Dendritic cell treated with granulocyte-macrophage colony-stimulating factor and Interleukin-4, amounts not matched to agents 40 ng/mL and 50 ng/mL, for 4 days (primary cell): ENCODE data around the gene FLYWCH2.

Experiments used
- H3K27ac Mint-ChIP-seq: one replicate; pipeline ENCODE4 v1.8.0; 2022; ENCODE audit warnings: mild to moderate bottlenecking, mixed read lengths
- H3K27me3 Mint-ChIP-seq: one replicate; pipeline ENCODE4 v1.8.0; 2022; ENCODE audit warnings: mild to moderate bottlenecking, mixed read lengths
- H3K36me3 Mint-ChIP-seq: one replicate; pipeline ENCODE4 v1.8.0; 2022; ENCODE audit warnings: low read depth, mixed read lengths
- H3K4me1 Mint-ChIP-seq: one replicate; pipeline ENCODE4 v1.8.0; 2022; ENCODE audit warnings: low read depth, mixed read lengths
- H3K4me3 Mint-ChIP-seq: one replicate; pipeline ENCODE4 v1.8.0; 2022; ENCODE audit warnings: mild to moderate bottlenecking, moderate library complexity, mixed read lengths
- H3K9me3 Mint-ChIP-seq: one replicate; pipeline ENCODE4 v1.8.0; 2022; ENCODE audit warnings: mixed read lengths
- intact Hi-C: fragments of 100-400 bp; cut with micrococcal nuclease; formaldehyde crosslinking; loops from one replicate; pipeline ENCODE4 v1.15.0; 2022

The FLYWCH2 gene

GRCh38 chr16:2846511-2847310, 36.3 kb upstream of the FLYWCH2 start:
- H3K9me3 Mint-ChIP-seq = no peaks in the 10 kb centered on the region
- H3K36me3 Mint-ChIP-seq = no peaks in the 10 kb centered on the region
- H3K27me3 Mint-ChIP-seq = peaks cover 28% of the 10 kb centered on the region
- H3K4me3 Mint-ChIP-seq = no peak overlapping the region
- intact Hi-C loops = no loop called here
- H3K4me1 Mint-ChIP-seq = peaks cover 27% of the 10 kb centered on the region
- H3K27ac Mint-ChIP-seq = no peak overlapping the region

GRCh38 chr16:2848933-2849725, 33.9 kb upstream of the FLYWCH2 start:
- H3K9me3 Mint-ChIP-seq = peaks cover 3% of the 10 kb centered on the region
- intact Hi-C loops = no loop called here
- H3K4me1 Mint-ChIP-seq = peaks cover 17% of the 10 kb centered on the region
- H3K36me3 Mint-ChIP-seq = no peaks in the 10 kb centered on the region
- no peak overlapping the region for H3K27ac Mint-ChIP-seq
- no peak overlapping the region for H3K4me3 Mint-ChIP-seq
- H3K27me3 Mint-ChIP-seq = peaks cover 49% of the 10 kb centered on the region

- Mint-ChIP-seq H3K27ac (no peak overlapping the region), H3K36me3 (no peaks in the 10 kb centered on the region), H3K4me3 (no peak overlapping the region), H3K9me3 (peaks cover 12% of the 10 kb centered on the region), H3K4me1 (peaks cover 31% of the 10 kb centered on the region), H3K27me3 (peaks cover 58% of the 10 kb centered on the region)
- intact Hi-C loops = no loop called here
Observed at GRCh38 chr16:2852003-2852730, 30.8 kb upstream of the FLYWCH2 start.

- H3K4me1 Mint-ChIP-seq = peaks cover 38% of the 10 kb centered on the region
- intact Hi-C loops = no loop called here
- H3K27me3 Mint-ChIP-seq = peaks cover 64% of the 10 kb centered on the region
- no peak overlapping the region for H3K27ac Mint-ChIP-seq
- H3K4me3 Mint-ChIP-seq = no peak overlapping the region
- no peaks in the 10 kb centered on the region for H3K36me3 Mint-ChIP-seq
- peaks cover 12% of the 10 kb centered on the region for H3K9me3 Mint-ChIP-seq
Observed at GRCh38 chr16:2852731-2853507, 30.1 kb upstream of the FLYWCH2 start.

GRCh38 chr16:2853531-2854073, 29.4 kb upstream of the FLYWCH2 start:
- Mint-ChIP-seq H3K9me3 (peaks cover 12% of the 10 kb centered on the region), H3K4me1 (peaks cover 42% of the 10 kb centered on the region), H3K36me3 (no peaks in the 10 kb centered on the region), H3K4me3 (no peak overlapping the region), H3K27ac (no peak overlapping the region), H3K27me3 (peaks cover 68% of the 10 kb centered on the region)
- intact Hi-C loops = no loop called here

- Mint-ChIP-seq H3K4me3 (no peak overlapping the region), H3K9me3 (peaks cover 12% of the 10 kb centered on the region), H3K27me3 (peaks cover 66% of the 10 kb centered on the region), H3K36me3 (no peaks in the 10 kb centered on the region), H3K27ac (no peak overlapping the region), H3K4me1 (peaks cover 37% of the 10 kb centered on the region)
- intact Hi-C loops = no loop called here
Observed at GRCh38 chr16:2854700-2855309, 28.2 kb upstream of the FLYWCH2 start.

- Mint-ChIP-seq H3K9me3 (peaks cover 17% of the 10 kb centered on the region), H3K36me3 (no peaks in the 10 kb centered on the region), H3K4me3 (no peak overlapping the region), H3K27me3 (peaks cover 69% of the 10 kb centered on the region), H3K4me1 (peaks cover 39% of the 10 kb centered on the region), H3K27ac (no peak overlapping the region)
- intact Hi-C loops = no loop called here
Observed at GRCh38 chr16:2855536-2855935, 27.5 kb upstream of the FLYWCH2 start.

- Mint-ChIP-seq H3K27me3 (peaks cover 69% of the 10 kb centered on the region), H3K9me3 (peaks cover 21% of the 10 kb centered on the region), H3K4me3 (no peak overlapping the region), H3K36me3 (no peaks in the 10 kb centered on the region), H3K27ac (no peak overlapping the region), H3K4me1 (peaks cover 41% of the 10 kb centered on the region)
- intact Hi-C loops = no loop called here
Observed at GRCh38 chr16:2856061-2856670, 26.8 kb upstream of the FLYWCH2 start.

GRCh38 chr16:2856686-2857450, 26.1 kb upstream of the FLYWCH2 start:
- no peak overlapping the region for H3K4me3 Mint-ChIP-seq
- H3K27me3 Mint-ChIP-seq = peaks cover 66% of the 10 kb centered on the region
- H3K4me1 Mint-ChIP-seq = peaks cover 41% of the 10 kb centered on the region
- intact Hi-C loops = no loop called here
- no peak overlapping the region for H3K27ac Mint-ChIP-seq
- no peaks in the 10 kb centered on the region for H3K36me3 Mint-ChIP-seq
- peaks cover 24% of the 10 kb centered on the region for H3K9me3 Mint-ChIP-seq

GRCh38 chr16:2857451-2858244, 25.4 kb upstream of the FLYWCH2 start, which contains the start of gene PRSS22:
Gene PRSS22, minus strand, starts transcription at chr16:2858170. Its CDS starts 66 bp downstream, at chr16:2858104.
- H3K9me3 Mint-ChIP-seq = peaks cover 24% of the 10 kb centered on the region
- H3K4me3 Mint-ChIP-seq = peak within 1 kb of the TSS; percentile 72
- peak within 1 kb of the TSS; percentile 3 for H3K27ac Mint-ChIP-seq
- intact Hi-C loops = no loop called here
- H3K36me3 Mint-ChIP-seq = no peaks in the 10 kb centered on the region
- peaks cover 41% of the 10 kb centered on the region for H3K4me1 Mint-ChIP-seq
- peaks cover 59% of the 10 kb centered on the region for H3K27me3 Mint-ChIP-seq

GRCh38 chr16:2858245-2859025, 24.6 kb upstream of the FLYWCH2 start:
- Mint-ChIP-seq H3K4me3 (no peak overlapping the region), H3K27me3 (peaks cover 53% of the 10 kb centered on the region), H3K36me3 (no peaks in the 10 kb centered on the region), H3K9me3 (peaks cover 24% of the 10 kb centered on the region), H3K4me1 (peaks cover 41% of the 10 kb centered on the region), H3K27ac (no peak overlapping the region)
- intact Hi-C loops = no loop called here
